Left forelimb (tissue), 1 donor: Measurements from ENCODE around the gene AK5.
"Not testable (repeated sequence)": the region's sequence is repeated elsewhere in the genome, so short reads cannot be mapped to it uniquely, and the experiment has no call there.

Experiments
- DNase-seq: peaks from one replicate; pipeline ENCODE4 v3.0.0-alpha.2; 2018; ENCODE audit warnings: low spot score

Gene AK5

DNA sequence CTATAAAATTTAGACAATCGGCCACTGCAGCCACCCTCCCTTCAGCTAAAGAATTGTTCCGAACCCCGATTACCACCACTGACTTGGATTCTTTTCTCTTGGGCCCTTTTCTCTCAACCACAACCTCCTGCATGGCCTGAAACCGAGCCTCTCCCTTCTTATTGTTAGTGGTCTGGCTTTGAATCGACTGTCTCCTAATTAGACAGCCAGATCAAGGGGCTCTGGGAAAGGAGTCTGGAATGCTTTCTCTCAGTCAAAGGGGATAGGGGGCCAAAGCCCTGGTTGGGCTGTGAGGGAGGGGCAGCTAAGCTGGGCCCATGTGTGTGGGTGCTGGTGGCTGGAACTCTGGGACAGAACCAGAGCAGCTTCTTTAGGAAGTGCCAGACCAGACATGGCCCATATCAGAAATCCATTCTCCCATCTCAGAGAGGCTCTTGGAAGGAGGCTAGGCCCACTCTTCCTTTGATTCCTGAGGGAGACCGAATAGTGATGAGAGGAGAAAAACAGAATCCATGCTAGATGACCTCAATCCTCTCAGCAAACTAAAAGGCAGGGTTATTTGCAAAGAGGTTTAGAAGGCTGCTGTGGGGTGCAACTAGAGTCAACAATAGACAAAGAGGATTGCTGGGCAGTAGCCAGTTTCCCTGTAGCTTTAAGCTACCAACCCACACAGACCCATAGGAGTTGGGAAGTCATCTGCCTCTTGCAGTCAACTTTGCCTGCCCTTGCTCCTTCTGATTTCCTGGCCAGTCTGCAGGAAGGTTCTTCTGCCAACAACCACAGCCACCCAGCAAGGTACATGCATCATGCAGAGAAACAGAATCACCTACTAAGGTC, 117.6 kb downstream of the AK5 start:
- DNase-seq: no peak

DNA sequence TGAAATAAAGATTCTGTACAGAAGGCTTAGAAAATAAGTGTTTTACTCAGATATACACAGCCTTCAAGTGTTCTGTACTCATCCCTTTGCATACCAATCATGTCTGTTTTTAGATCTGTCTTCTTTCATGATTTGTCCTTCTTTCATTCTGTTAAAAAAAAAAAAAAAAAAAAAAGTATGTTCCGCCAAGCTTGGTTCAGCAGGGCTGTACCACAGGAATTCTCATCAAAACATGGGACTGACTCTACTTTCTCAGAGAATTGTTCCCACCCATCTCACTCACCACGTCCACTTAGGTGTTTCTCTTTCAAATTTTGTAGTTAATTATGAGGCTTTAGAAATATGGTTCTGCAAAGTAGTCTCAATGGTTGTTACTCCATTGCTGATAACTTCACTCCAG, 119.0 kb downstream of the AK5 start:
- no peak for DNase-seq

DNA sequence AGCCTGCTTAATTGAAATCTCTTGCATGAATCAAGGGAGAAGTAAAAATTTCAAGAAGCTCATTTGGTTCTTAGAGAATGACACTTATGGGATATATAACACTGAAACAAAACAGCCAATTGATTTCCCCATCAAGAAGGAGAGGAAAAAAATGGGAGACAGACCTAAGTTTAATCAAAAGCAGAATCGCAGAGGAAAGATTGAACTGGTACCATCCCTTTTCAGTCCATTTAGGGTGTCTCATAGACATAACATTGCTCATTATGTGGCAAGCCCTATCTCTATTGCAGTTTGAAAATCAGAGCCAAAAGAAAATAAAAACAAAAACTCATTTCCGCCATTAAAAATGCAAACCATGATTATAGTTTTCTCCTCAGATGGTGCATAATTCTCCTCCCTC, 119.6 kb downstream of the AK5 start:
- no peak for DNase-seq

DNA sequence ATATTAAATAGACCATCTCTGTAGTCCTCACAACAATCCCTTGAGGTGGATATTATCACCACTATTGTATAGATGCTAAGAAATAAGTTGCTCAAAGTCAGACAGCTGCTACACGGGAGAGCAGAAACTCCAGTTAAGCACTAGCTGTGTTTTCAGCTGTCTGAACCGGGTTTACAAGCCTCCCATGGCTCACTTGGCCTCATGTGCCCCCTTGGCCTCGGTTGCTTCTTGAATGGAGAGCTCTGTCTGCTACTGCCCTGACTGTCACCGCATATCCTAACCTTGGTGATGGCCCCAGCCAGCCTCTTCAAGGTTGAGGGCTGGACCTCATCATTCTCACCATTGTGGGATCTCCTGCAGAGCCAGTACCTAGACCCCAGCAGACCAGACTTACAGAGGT, 123.4 kb downstream of the AK5 start:
- DNase-seq: no peak

DNA sequence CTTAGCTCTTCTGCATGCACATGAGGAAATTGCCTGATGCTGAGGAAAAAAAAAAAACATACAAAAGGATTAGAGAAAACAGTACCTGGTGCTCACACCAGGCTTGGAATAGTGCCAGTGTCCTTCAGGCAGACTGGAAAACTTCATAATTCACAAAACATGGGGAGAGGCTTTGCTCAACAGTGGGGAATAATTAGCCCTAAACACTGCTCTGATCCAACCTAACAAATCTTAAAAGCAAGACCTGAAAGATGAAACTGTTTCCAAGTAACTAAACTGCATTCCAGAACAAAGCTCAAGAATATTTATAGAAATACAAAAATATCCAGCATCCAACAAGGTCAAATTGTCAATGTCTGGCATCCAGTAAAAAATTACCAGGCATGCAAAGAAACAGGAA, 124.8 kb downstream of the AK5 start:
- no peak for DNase-seq

DNA sequence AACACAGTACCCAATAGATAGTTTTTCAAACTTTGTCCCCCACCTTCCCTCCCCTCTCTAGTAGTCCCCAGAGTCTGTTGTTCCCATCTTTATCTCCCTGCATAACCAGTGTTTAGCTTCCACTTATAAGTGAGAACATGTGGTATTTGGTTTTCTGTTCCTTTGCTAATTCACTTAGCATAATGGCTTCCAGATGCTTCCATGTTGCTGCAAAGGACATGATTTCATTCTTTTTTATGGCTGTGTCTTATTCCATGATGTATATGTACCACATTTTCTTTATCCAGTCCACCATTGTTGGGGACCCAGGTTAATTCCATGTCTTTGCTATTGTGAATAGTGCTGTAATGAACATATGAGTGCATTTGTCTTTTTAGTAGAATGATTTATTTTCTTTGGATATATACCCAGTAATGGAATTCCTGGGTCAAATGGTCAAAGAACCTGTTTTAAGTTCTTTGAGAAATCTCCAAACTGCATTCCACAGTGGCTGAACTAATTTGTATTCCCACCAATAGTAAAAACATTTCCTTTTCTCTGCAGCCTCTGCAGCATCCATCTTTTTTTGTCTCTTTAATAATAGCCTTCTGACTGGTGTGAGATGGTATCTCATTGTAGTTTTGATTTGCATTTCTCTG, 126.0 kb downstream of the AK5 start:
- DNase-seq: no peak

DNA sequence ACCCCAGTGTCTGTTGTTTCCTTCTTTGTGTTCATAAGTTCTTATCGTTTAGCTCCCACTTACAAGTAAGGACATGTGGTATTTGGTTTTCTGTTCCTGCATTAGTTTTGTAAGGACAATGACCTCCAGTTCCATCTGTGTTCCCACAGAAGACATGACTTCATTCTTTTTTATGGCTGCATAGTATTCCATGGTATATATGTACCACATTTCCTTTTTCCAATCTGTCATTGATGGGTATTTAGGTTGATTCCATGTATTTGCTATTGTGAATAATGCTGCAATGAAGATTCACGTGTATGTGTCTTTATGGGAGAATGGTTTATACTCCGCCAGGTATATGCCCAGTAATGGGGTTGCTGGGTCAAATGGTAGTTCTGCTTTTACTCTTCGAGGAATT, 127.1 kb downstream of the AK5 start:
- DNase-seq: not testable (repeated sequence)

DNA sequence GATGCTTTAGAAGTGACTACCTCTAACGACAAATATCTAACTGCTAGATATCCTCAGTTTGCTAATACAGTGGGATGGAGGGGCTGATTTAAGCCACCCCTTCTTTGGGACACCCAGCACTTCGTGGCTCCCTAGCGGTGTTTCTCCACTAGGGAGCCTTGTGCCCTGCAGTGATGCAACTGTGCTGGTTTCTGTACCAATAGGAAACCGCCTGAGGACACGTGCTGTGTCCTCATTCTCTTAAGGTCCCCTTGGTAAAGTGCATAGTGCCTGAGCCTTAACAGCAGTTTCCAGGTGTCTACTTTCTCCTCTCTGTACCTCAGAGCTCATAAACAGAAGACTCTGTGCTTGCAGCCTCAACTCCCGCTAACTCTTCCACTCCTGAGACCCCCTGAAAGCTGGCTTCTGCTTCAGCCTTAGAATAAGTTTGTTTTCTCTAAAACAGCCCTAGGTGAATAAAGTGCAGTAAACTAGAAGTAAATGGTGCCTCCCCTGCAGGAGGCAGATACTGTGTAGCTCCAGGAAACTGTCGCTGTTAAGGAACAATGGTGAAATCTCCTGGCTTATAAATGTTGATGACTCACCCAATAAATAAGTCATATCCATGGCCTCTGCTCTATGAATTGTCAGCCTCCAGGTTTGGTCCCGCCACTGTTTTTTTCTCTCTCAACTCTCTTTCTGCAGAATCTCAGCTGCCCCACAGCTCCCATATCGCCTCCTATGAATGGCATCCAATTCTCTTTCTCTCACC, 130.4 kb downstream of the AK5 start:
- DNase-seq: no peak

DNA sequence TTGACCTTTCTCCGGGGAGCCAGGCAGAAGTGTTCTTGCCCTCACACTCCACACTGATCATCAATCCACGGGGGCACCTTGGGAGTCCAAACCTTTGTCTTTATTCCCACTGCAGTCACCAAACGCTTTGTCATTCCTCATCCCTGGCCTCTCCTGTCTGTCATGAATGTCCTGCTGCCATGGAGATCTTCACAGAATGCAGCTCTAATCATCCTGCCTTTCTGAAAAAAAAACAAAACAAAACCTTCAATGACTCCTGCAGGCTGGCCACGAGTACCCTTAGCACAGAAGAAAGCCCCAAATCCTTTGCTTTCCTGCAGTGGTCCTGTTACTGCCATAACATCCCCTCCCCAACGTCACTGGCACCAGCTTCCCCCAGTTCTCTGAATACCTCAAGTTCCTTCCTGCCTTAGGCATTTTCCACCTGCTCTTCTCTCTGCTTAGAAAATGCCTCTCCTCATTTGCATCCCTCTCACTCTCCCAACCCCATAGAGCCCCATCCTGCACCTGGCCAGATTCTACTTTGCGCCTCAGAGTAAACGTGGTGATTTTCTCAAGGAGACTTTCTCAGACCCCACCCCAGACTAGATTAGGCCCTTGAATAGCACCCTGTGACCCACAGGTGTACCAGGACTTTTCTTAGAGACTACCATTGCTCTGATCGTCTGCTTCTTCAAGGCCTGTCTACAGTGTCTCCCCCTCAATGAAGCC, 131.2 kb downstream of the AK5 start:
- no peak for DNase-seq

DNA sequence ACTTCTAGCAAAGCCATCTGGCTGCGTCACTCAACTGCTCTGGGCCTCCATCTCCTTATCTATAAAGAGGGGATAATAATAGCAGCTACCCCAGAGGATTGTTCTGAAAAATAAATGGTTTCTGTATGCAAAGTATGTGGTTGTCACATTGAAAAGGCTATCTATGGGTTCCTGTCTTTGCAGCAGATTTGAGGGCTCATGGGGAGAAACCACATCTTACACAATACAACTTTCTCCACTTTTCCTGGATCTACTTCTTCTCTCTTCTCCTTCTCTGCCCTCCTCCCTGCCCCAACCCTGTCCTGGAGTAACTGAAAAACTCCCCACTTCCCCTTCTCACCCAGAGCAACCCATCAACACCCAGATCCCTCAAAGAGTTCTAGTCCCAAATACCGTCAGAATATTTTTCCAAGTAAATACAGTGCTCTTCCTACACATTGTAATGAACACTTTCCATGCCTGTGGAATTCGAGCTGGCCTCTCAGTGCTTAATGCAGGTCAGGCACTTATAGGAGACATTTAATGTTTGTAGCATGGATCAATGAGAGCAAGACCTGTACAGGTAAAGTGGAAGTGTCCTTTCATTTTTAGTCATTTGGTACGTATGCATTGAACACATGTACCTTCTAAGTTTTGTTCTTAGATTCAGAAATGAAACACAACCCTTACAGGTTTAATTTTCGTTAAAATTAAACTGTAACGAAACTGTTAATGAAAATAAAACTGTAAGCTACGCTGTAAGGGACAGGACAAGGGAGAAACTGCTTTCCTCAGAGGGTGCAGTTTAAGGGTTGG, 131.9 kb downstream of the AK5 start:
- no peak for DNase-seq

DNA sequence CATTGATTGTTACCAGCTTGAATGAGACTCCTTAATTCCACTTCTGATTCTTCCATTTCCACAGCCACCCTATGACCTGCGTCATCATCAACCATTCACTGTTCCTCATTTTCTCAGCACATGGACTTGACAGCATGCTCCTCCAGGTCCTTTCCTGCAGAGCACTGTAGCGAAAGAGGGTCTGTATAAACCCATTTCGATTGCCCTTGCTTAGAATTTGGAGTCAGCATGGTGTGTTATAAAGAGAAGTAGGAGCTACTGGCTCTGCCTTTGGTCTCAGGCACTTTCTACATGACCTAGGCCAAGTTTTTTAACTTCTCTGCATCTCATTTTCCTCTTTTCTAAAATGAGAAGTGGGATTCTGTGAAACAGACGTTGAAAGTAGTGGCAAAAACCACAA, 133.8 kb downstream of the AK5 start:
- no peak for DNase-seq

DNA sequence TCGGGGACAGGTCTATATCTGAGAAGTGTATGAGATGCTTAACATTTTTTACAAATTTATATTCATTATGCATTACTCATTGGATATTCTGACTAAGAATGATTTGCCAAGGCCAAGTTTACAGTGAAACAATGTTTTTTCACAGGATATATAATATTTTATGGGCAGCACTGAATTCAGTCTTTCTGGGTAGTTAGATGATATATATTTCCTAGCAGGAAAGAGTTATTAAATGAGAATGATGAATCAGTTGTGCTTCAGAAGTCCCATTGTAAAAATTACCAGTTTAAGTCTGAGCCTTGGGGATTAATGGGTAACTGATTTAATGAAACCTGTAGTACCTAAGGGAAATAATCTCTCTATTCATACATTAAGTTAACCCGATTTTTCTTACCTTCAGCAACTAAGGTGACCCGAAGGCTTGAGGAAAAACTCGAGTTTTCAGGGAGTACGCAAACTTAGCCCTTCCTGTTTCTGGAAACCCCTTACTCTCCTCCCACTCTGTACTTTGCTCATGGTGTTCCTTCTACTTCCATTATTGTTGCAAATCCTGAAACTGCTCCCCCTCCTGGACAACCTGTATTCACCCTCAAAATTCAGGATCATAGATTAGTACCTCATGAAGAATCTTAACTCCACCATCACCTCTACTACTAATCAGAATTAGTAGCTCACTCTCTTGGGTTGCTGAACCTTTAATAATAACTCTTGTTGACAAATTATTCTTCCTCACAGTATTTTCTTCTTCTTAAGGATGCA, 135.1 kb downstream of the AK5 start:
- DNase-seq: no peak

DNA sequence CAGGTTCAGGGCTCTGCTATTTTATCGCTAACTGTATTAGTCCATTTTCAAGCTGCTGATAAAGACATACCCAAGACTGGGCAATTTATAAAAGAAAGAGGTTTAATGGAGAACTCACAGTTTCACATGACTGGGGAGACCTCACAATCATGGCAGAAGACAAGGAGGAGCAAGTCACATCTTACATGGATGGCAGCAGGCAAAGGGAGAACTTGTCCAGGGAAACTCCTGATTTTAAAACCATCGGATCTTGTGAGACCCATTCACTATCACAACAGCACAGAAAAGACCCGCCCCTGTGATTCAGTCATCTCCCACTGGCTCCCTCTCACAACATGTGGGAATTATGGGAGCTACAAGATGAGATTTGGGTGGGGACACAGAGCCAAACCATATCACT, 136.2 kb downstream of the AK5 start:
- not testable (repeated sequence) for DNase-seq

DNA sequence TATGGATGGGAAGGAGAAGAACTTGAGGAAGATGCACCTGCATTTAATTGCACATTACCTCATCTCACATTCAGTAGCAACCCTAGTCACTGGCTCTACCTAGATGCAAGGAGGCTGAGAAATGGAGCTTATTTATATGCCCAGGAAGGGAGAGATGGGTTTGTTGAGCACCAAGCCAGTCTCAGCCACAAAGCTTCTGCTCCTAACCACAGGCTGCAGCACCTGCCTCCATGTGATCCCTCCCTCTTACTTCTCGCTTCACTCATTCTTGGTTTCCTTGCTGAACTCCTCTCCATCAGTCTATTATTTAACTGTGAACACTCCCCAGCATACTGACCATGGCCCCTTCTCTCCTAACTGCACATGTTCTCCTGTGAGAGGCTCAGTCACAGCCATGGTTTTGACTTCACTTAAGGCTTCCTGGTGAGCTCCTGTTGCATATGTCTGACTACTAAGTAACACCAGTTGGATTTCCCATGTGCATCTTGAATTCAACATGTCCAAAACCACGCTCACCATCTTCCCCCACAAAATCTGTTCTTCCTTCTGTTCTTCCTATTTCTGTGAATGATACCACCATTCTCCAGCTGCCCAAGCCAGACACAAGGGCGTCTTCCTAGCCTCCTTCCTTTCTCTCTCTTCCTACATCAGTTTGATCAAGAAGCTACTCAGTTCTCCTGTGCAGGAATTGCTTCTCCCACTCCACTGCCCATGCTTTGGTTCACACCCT, 139.8 kb downstream of the AK5 start:
- DNase-seq: no peak

DNA sequence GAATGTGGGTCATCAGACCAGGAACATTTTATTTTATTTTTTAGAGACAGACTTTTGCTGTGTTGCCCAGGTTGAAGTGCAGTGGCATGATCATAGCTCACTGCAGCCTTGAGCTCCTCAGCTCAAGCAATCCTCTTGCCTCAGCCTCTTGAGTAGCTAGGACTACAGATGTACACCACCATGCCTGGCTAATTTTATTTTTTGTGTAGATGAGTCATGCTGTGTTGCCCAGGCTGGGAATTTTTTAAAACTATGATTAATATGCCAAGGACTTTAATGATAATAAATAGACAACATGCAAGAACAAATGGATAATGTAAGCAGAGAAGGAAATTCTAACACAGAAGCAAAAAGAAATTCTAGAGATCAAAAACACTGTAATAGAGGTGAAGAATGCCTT, 142.4 kb downstream of the AK5 start:
- no peak for DNase-seq

DNA sequence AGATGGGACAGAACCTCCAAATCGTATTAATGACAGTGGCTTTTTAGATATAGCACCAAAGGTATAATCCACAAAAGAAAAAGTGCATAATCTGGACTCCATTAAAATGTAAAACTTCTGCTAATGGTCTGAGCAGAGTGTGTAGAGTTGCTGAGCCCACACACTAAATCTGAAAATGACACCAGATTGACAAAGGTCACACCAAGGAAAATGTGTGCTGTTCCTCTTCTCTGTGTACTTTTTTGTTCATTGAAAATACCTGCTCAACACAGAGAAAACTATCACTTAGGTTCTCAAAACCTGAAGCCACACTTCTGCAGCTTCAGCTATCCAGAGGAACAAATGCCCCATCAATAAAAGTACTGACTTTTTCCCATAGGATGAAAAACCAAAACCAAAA, 146.2 kb downstream of the AK5 start:
- DNase-seq: no peak

DNA sequence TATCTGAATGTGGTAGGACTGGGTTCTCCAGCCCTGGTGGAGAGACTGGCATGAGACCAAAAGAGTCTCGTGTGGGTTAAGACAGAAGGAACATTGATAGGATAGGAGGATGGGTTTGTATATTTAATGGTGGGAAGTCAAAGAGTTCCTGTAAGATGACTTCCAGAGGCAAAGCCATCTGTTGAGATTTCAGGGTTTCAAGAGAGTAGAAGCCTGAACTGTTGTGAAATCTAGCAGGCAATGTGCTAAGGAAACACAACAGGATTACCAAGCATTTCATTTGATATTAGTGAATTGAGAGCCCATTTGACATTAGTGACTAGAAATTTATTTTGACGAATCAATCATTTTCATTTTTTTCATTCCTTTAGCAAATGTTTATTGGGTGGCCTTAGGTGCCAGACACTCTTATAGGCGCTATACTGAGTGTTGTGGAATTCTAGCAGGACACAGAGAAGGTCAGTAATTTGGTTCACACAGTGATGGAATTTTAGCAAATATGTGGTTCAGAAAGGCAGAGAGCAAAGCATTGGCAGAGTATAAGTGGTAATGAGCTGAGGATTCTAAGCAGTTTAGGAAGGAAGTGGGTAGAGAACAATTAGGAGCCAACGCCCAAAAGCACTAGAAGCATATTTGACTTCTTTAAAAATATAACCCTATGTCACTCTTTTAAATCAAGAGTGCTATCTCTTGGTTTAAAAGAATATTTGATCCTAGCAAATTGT, 149.3 kb downstream of the AK5 start:
- DNase-seq: no peak

DNA sequence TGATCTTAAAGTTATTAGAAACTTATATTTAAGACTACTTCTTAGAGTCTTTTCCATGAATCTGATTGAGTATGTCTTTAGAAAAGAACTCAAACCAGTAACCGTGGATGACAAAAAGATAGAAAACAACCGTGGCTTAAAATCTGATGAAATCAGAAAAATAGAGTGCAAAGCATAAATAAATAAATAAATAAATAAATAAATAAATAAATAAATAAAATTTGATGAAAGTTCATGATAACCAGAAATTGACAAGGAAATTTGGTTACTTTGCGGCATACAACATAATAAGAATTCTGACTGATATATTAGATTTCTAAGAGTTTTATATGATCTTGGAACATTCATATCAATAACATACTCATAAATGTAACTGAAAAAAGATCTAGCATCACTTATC, 152.1 kb downstream of the AK5 start:
- DNase-seq: no peak

DNA sequence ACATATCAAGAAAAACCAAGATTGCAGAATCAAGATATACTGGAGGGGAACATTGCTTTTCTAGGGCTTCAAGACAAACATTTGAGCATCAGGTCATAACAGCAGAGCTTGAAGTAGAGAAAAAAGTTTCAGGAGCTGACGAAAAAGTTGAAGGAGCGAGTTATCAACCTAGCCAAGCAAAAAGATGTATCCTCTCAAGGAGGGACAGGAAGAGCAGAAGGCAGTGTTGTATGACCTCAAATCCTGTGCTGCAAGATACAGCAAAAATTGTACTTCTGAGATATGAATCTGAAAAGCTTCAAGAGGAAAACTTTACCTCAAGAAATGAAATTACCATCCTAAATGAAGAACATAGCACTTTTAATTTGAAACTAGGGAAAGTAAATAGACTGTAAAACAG, 153.1 kb downstream of the AK5 start:
- no peak for DNase-seq
